Osteoblast (primary cell): ENCODE measurements around the gene ZNF503. TPM values are rescaled to one million over a fixed set of nuclear protein-coding genes. Genes with fewer than 3 reads are reported as not detected.

Experiments used
- DNase-seq: peaks from one replicate; pipeline ENCODE4 v3.0.0; 2011; ENCODE audit warnings: low spot score, mixed read lengths; ENCODE audit not compliant: insufficient read length; ENCODE audit errors: missing footprints
- H2AFZ ChIP-seq: 2 replicates; pipeline ENCODE4 v1.6.0; 2011; ENCODE audit warnings: mild to moderate bottlenecking, low read length
- H3K27ac ChIP-seq: 2 replicates; pipeline ENCODE4 v1.5.1; 2011; ENCODE audit warnings: mild to moderate bottlenecking, low read depth, low read length, moderate library complexity
- H3K27me3 ChIP-seq: 2 replicates; pipeline ENCODE4 v1.6.0; 2012; ENCODE audit warnings: mild to moderate bottlenecking, control low read depth, inconsistent platforms, low read length, moderate library complexity; ENCODE audit not compliant: insufficient read depth
- H3K36me3 ChIP-seq: 2 replicates; pipeline ENCODE4 v1.5.1; 2011; ENCODE audit warnings: mild to moderate bottlenecking, low read length, control low read depth, moderate library complexity; ENCODE audit not compliant: insufficient read depth
- H3K4me1 ChIP-seq: 2 replicates; pipeline ENCODE4 v1.5.1; 2011; ENCODE audit warnings: mild to moderate bottlenecking, low read length, control low read depth, moderate library complexity; ENCODE audit not compliant: insufficient read depth
- H3K4me2 ChIP-seq: 2 replicates; pipeline ENCODE4 v1.6.0; 2011; ENCODE audit warnings: mild to moderate bottlenecking, low read length; ENCODE audit not compliant: insufficient read depth
- H3K4me3 ChIP-seq: fragments of 200-600 bp; sonication (generic); 3 replicates; pipeline ENCODE4 v1.5.1; 2012; ENCODE audit warnings: mild to moderate bottlenecking, low read length, inconsistent platforms; ENCODE audit not compliant: insufficient read depth
- H3K79me2 ChIP-seq: 2 replicates; pipeline ENCODE4 v1.6.0; 2012; ENCODE audit warnings: mild to moderate bottlenecking, low read length, control low read depth, inconsistent platforms; ENCODE audit not compliant: insufficient read depth
- H3K9me3 ChIP-seq: 2 replicates; pipeline ENCODE4 v1.5.1; 2011; ENCODE audit warnings: low read depth, low read length, control low read depth
- H4K20me1 ChIP-seq: 2 replicates; pipeline ENCODE4 v1.6.0; 2012; ENCODE audit warnings: mild to moderate bottlenecking, low read length, control low read depth; ENCODE audit not compliant: insufficient read depth
- CTCF ChIP-seq: IDR thresholded peaks from 2 replicates; pipeline ENCODE4 v1.5.1; 2011; ENCODE audit warnings: mild to moderate bottlenecking, low read depth, low read length, moderate library complexity; ENCODE audit errors: extremely low read depth
- total RNA-seq: library from RNA; depleted of rRNA; stranded (reverse); fragments of >200 nt; gene quantifications from 2 replicates; pipeline ENCODE4 v1.2.3, GENCODE V29; 2012

ZNF503 gene
- total RNA-seq, 1 donor, result 18.5 TPM

- no peak for DNase-seq
- Histone ChIP-seq H3K4me2 (peak overlapping the region; percentile 91), H3K27me3 (peaks cover 8% of the 10 kb centered on the region), H3K4me1 (peaks cover 12% of the 10 kb centered on the region), H3K4me3 (no peak overlapping the region), H2AFZ (no peak overlapping the region), H3K9me3 (no peaks in the 10 kb centered on the region), H4K20me1 (peaks cover 2% of the 10 kb centered on the region), H3K36me3 (no peaks in the 10 kb centered on the region), H3K79me2 (peaks cover 6% of the 10 kb centered on the region), H3K27ac (no peak overlapping the region)
- TF ChIP-seq CTCF, result no peak
These were observed 5.7 kb upstream of the ZNF503 start for GRCh38 chr10:75407224-75407712.

- Histone ChIP-seq H3K36me3 (no peaks in the 10 kb centered on the region), H2AFZ (no peak overlapping the region), H3K27ac (no peak overlapping the region), H3K79me2 (peaks cover 6% of the 10 kb centered on the region), H3K4me3 (no peak overlapping the region), H3K27me3 (peaks cover 8% of the 10 kb centered on the region), H3K4me2 (no peak overlapping the region), H3K4me1 (peaks cover 12% of the 10 kb centered on the region), H3K9me3 (no peaks in the 10 kb centered on the region), H4K20me1 (peaks cover 2% of the 10 kb centered on the region)
- no peak for TF ChIP-seq CTCF
- no peak for DNase-seq
These were observed 5.1 kb upstream of the ZNF503 start for GRCh38 chr10:75406462-75407223.

- Histone ChIP-seq H3K36me3 (no peaks in the 10 kb centered on the region), H3K4me1 (peaks cover 12% of the 10 kb centered on the region), H3K4me3 (no peak overlapping the region), H2AFZ (no peak overlapping the region), H3K79me2 (peaks cover 6% of the 10 kb centered on the region), H3K9me3 (no peaks in the 10 kb centered on the region), H3K27ac (no peak overlapping the region), H3K27me3 (peaks cover 6% of the 10 kb centered on the region), H3K4me2 (no peak overlapping the region), H4K20me1 (peaks cover 2% of the 10 kb centered on the region)
- no peak for DNase-seq
- no peak for TF ChIP-seq CTCF
These were observed 4.3 kb upstream of the ZNF503 start for GRCh38 chr10:75405598-75406461.
